Stimulated activated CD8-positive, alpha-beta memory T cell treated with anti-CD3 and anti-CD28 coated beads, Interleukin-7, amount 100 ng/mL, for 1 hour (primary cell): ENCODE data around the gene CNTRL.
"Not testable (repeated sequence)": the region's sequence is repeated elsewhere in the genome, so short reads cannot be mapped to it uniquely, and the experiment has no call there.

Experiments used
- DNase-seq, 2 donors: peaks; one replicate each; pipeline ENCODE4 v3.0.0-alpha.2; 2020; ENCODE audit warnings: low read depth in 2 of 2

The CNTRL gene

GRCh38 chr9:121179373-121179721, 104.6 kb downstream of the CNTRL start:
- not testable (repeated sequence) for DNase-seq

DNA sequence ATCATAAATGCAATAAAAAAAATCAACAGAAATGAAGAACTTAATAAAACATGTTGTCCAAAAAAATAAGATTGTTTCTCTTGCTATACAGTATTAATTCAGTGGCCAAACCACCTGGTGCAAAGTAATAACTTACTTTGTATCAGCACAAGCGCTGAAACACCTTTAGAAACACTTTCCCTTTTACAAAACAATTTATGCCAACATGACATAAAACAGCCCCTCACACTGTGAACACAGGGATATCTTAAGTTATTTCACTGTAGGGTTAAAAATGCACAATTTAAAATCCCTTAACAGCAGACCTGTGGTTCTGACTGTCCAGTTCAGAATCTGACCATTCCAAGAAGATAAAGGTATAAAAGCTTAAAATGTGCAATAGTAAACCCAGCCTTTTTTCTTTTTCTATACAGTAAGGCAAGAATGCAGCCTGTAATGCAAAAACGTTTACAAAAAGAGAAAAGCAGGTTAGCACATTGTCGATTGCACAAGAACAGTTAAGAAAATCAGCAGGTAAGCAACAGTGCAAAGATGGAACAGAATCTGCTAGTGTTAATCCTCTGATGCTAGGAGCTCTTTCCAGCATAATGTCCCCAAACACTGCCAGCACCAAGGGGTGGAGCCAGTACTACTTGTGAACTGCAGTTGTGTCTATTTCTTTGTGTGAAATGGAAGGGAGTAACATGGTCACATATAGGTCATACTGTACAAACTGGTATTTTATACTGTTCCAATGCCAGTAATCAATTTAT, 105.4 kb downstream of the CNTRL start:
- DNase-seq, result no peak

DNA sequence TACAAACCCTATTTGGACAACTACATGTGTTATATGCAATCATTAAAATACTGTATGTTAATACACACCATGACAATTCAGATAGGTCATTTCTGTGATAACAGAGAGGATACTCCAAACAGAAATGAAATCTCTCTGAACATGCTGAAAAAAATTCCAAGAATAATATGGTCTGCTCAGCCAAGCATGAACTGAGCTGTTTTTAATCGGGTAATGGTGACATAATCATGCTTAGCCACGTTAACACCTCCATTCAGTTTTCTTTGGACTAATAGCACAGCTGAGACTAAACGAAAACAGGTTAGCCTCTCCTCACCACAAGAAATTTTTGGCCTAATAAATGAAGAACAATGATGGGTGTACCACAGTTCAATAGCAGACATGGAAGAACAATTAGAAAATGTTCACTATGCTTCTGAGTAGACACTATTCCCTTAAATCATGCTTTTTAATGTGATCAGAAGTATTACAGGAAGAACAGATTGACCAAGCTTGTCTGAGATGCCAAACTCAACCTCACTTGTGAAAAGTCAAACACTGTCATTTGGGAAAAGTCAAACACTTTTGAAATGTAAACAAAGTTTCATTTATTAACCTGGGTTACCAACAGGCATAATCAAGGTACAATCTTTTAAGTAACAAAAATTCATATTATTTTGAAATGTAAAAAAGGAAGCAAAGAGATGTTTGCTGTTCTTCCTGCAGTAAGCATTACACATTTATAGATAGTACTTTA, 107.5 kb downstream of the CNTRL start:
- DNase-seq, result no peak

- DNase-seq, result no peak
Observed at GRCh38 chr9:121182989-121183388, 108.2 kb downstream of the CNTRL start.

DNA sequence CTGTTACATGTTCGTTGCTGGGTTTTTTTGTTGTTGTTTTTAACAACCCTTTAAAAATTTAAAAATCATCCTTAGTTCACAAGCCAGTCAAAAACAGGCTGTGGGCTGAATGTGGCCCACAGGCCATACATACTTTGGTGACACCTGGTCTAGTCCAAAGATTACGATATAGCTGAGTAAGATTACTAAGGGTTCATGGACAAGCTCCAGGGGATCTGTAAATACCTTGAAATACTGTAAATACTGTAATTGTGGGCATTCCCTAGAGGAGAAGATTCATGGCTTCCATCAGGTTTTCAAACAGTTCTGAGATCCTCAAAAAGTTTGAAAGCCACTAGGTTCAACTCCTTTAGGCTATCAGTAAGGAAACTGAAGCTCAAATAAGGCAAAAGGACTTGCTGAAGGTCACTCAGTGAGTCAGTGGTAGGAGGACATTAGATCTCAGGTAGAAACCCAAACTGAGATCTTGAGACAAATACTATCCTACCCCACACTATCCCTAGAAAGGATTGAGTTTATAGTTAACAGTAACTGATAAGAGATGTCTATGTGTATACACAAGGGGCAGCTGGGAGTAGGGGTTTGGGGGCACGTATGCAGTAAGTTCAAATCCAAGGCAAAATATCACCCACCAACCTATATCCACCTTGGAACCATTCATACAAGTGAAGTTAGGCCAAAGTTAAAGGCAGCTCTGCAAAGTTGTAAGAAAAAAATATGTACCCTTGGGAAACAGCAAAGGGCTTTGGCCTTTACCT, 109.1 kb downstream of the CNTRL start:
- DNase-seq, result no peak

DNA sequence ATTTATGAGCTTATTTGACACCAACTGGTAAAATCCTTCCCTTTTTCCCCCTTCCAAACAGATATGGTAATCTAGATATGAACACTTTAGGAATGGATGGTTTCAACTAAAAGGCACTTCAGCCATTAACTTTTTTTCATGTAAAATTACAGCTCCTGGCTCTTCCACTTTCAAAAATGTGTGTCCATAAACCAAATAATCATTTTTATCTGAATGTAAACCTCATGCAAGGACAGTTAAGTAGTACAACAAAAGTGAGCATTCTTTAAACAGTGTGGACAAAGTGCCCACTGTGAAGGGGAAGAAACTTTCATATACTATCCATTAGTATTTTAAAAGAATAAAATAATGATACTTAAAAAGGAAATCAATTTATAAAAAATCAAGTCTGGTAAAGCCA, 109.7 kb downstream of the CNTRL start:
- no peak for DNase-seq

DNA sequence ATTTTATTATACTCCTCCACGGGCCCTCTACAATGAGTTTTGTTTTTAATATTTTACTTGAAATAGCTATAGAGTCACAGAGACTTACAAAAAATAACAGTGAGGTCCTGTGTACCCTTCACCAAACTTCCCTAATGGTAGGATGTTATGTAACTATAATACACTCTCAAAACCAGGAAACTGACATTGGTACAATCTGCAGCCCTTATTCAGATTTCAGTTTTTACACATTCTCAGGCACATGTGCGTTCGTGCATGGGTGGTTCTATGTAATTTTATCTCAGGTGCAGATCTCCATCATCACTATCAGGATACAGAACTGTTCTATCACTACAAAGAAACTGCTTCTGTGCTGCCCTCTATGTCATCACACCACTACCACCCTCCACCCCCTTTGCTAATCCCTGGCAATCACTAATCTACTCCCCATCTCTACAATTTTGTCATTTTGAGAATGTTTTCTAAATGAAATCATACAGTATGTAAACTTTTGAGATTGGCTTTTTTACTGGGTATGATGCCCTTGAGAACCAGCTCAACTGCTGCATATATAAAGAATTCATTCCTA, 110.5 kb downstream of the CNTRL start:
- DNase-seq, result no peak

GRCh38 chr9:121185774-121186403, 111.1 kb downstream of the CNTRL start:
- no peak for DNase-seq

DNA sequence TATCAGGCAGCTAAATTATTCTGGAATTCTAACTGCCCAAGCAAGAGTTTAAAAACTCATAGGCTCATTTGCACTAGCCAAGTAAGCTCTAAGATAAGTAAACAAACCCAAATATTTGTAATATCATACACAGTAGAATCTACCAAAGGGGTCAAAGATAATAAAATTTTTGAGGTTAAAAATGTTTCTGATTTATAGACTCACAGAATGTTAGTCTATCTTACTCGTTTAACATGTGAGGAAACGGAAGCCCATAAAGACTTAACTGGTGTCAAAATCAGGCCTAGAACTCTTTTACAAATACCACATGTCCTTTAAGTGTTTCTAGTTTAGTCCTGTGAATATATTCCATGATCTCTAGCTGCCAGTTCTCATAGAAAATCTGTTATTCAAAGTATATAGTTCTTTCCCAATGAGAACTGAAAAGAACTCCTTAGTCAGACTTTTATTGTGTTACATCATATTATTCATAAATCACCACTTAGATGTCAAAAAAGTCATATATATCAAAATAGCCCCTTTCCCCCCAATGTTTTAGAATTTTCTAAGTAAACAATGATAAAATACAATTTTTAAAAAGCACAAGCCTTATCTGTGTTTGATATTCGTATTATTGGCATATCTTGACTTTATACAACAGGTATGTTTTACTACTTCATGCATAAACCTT, 113.0 kb downstream of the CNTRL start:
- no peak for DNase-seq

GRCh38 chr9:121189006-121189405, 114.3 kb downstream of the CNTRL start:
- DNase-seq, result no peak

DNA sequence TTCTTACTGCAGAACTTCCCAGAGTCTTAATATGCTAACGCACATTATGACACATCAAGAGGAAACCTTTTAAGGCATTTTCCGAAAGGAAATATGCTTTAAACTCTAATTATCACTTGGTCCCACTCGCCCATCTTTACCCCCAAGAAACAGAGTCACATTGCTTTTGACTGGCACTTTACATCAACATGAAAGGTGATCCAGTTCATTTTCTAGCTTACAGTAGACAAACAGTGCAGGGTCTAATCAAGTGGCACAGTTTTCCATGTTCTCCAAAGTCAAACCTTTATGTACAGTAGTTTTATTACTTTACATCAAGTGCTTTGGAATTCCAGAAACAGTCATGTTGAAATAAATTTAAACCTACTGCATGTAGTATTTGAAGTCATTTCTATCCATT, 114.9 kb downstream of the CNTRL start:
- DNase-seq, result no peak

DNA sequence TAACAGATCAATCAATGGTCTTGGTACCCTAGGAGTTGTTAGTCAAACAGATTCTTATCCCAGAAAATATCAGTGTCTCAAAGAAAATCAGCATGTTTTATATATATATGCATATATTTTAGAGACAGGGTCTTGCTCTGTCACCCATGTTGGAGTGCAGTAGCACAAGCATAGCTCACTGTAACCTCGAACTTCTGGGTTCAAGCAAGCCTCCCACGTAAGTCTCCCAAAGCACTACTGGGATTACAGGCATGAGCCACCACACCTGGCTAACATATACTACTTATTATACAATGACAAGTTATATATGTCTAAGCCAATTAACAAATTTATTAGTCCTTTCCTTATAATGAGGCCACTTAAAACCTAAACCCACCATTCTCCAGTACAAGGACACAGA, 116.5 kb downstream of the CNTRL start:
- DNase-seq, result no peak

- DNase-seq, result no peak
Observed at GRCh38 chr9:121192518-121192917, 117.8 kb downstream of the CNTRL start.

DNA sequence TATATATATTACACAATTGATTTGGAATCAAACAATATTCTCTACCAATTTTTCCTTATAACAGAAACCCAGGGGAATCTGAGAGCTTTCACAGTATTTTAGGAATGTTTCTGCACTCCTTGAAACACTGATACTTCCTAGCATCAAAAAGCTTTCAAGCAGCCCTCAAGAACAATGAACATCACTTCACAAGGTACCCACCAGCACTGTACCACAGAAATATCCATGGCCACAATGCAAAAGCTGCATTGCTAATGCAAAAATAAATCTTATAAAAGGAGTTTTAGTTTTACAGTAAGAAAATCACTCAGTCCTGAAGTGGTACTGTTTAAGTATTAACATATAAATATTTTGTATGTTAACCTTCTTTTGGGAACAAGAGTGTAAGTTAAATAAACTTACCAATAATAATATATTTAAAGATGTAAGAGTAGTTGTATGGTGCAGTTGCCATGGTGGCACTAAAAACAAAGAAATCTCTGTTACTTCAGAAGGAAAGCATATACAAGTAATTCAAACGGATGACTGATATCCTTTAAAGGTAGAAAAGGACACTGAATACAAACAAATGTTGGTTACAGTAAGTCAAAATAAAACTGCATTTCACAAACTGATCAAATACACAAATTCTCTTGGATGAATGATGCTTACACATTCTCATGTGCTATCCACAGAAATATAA, 118.3 kb downstream of the CNTRL start:
- no peak for DNase-seq

DNA sequence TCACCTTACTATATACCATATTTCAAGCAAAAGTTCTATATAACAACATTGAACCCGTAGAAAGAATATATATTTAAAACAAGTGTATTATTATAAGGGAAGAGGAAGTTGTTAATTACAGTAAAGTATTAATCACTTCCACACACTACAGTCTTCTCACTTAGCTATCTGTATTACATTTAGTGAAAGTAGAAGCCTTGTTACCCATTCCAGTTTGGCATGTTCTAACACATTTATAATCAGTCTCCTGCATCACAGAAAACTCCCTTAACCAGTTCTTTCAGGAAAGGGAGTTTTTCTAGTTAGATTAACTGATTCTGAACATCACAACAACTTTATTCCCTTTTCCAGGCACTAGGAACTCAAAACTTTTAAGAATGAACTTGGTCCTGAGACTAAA, 120.0 kb downstream of the CNTRL start:
- DNase-seq, result no peak

DNA sequence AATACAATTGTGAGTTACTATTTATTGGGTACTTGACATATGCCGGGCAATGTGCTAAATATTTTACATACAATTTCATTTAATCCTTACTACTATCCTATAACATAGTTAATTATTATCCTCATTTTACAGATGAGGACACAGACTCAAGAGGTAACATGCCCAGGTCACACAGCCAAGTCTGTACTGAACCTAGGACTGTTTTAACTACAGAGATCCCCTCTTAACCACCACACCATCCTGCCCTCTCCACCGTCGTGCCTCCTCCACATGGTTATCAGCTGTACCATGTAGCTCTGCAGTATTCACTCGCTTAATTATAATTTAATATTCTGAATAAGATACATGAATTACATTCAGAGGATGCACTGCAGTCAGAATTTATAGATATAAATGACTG, 121.6 kb downstream of the CNTRL start:
- no peak for DNase-seq

DNA sequence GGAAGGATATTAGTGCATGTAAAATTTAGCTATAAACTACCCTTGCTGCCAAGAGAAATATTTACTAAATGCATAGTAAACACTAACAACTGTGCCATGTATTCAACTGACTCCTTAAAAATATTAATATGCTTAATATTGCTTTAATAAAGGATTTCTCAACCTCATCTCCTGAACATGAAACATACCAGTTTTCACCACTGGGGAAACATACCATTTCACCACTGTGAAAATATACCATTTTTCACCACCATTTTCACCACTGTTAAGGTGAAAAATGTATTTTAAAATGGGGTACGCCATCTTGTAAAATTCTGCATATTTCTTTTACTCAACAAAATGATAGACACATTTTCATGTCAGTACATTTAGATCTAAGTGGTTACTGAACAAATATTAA, 122.4 kb downstream of the CNTRL start:
- no peak for DNase-seq

DNA sequence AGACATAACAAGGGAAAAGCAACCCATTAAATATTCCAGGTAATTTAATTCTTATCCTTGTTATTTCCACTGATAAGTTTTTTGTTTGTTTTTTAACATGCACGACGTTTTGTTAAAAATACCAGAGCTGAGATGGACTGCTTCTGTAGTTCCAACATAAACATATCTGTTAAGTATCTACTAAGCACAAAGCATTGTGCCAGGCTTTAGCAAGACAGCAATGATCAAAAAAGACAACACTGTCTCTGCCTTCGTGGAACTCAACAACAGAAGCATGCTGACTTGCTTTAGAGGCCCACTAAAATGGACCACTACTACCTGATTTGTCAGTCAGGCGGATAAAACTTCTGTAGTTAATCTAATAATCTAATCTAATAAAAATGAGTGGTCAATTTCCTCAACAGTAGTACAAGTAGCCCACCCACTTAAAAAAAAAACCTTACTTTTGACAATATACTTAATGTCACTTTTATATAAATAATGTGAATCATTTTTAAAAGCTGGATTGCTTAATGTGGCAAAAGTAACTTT, 123.8 kb downstream of the CNTRL start:
- DNase-seq, result no peak

- DNase-seq, result no peak
Observed at GRCh38 chr9:121199921-121200320, 125.2 kb downstream of the CNTRL start.

GRCh38 chr9:121200356-121200755, 125.6 kb downstream of the CNTRL start:
- DNase-seq, result no peak
